Esophagus squamous epithelium (tissue), 4 donors: ENCODE data around the gene YARS1.

Experiments
- CTCF ChIP-seq, 6 experiments: fragments of 450-650 bp in 4 of 6; fragments of 200-600 bp in 2 of 6; sonication (generic) in 2 of 6; IDR thresholded peaks; one replicate each; pipeline ENCODE4 v1.5.1; 2016 to 2019; ENCODE audit warnings: antibody characterized with exemption in 6 of 6, mild to moderate bottlenecking in 4 of 6, moderate library complexity in 4 of 6
- POLR2A ChIP-seq, 4 donors: fragments of 450-650 bp; IDR thresholded peaks; one replicate each; pipeline ENCODE4 v1.6.1; 2017; ENCODE audit warnings: antibody characterized with exemption in 4 of 4, mild to moderate bottlenecking in 4 of 4, moderate library complexity in 3 of 4

- TF ChIP-seq CTCF (IDR thresholded peaks at IDR 0.05), result no peak
- TF ChIP-seq POLR2A (IDR thresholded peaks at IDR 0.05), result no peak
Observed at GRCh38 chr1:32749332-32749731, 67.8 kb downstream of the YARS1 start.
